ENCODE measurements around the gene AMZ1.
"Not testable (repeated sequence)": the region's sequence is repeated elsewhere in the genome, so short reads cannot be mapped to it uniquely, and the experiment has no call there.

Gene AMZ1

GRCh38 chr7:2689951-2690705 lies 2.1 kb downstream of the AMZ1 start:
- DNase-seq: no peak

GRCh38 chr7:2691011-2691707 lies 3.2 kb downstream of the AMZ1 start:
- no peak for DNase-seq

GRCh38 chr7:2691932-2692439 lies 4.0 kb downstream of the AMZ1 start:
- DNase-seq: not testable (repeated sequence)

- DNase-seq: no peak
These were observed 4.5 kb downstream of the AMZ1 start for GRCh38 chr7:2692543-2692942.

- not testable (repeated sequence) for DNase-seq
These were observed 5.6 kb downstream of the AMZ1 start for GRCh38 chr7:2693420-2694121.

GRCh38 chr7:2694122-2694436 lies 6.1 kb downstream of the AMZ1 start:
- not testable (repeated sequence) for DNase-seq

- no peak for DNase-seq
These were observed 10.7 kb downstream of the AMZ1 start for GRCh38 chr7:2698581-2699288.

GRCh38 chr7:2699289-2699620 lies 11.3 kb downstream of the AMZ1 start:
- DNase-seq: no peak

- no peak for DNase-seq
These were observed 12.3 kb downstream of the AMZ1 start for GRCh38 chr7:2700141-2700850.

- peak in 6 of 58 donors; percentile 42 to 78 (median 70) for DNase-seq
These were observed 13.4 kb downstream of the AMZ1 start for GRCh38 chr7:2701424-2701823.

GRCh38 chr7:2701832-2702593 lies 14.0 kb downstream of the AMZ1 start:
- DNase-seq: peak in 54 of 58 donors; percentile 27 to 91 (median 76)

GRCh38 chr7:2702594-2702957 lies 14.6 kb downstream of the AMZ1 start:
- peak in 3 of 58 donors; percentile 52 to 56 (median 53) for DNase-seq

- no peak for DNase-seq
These were observed 17.5 kb downstream of the AMZ1 start for GRCh38 chr7:2705371-2706096.

GRCh38 chr7:2706685-2707126 lies 18.7 kb downstream of the AMZ1 start:
- DNase-seq: no peak

GRCh38 chr7:2707481-2707880 lies 19.5 kb downstream of the AMZ1 start:
- DNase-seq: no peak

- DNase-seq: no peak
These were observed 20.0 kb downstream of the AMZ1 start for GRCh38 chr7:2708041-2708440.

- DNase-seq: no peak
These were observed 20.7 kb downstream of the AMZ1 start for GRCh38 chr7:2708547-2709310.

GRCh38 chr7:2709553-2710285 lies 21.7 kb downstream of the AMZ1 start:
- peak in 41 of 58 donors; percentile 13 to 71 (median 47) for DNase-seq

All from anterior cingulate cortex (tissue), 58 donors.